ENCODE measurements around the gene TM9SF1. TPM values are rescaled to one million over a fixed set of nuclear protein-coding genes. Genes with fewer than 3 reads are reported as not detected.

The TM9SF1 gene
- total and polyA plus RNA-seq, 9 of the 15 experiments (the other 6 are each of a cell fraction or from before 2014, with no cell fraction given): 5.3 to 20.3 (median 11.8) TPM

- TF ChIP-seq MTF1 (CRISPR knock-in tag; IDR thresholded peaks at IDR 0.05; ENCODE audit: borderline replicate concordance) (no peak), SAFB2 (IDR thresholded peaks at IDR 0.05; ENCODE audit: borderline replicate concordance, low read depth, low read length, severe bottlenecking) (no peak), ZNF561 (CRISPR knock-in tag; conservative IDR thresholded peaks at IDR 0.05) (no peak), PHB2 (IDR thresholded peaks at IDR 0.05; ENCODE audit: low read depth) (no peak), HDAC3 (IDR thresholded peaks at IDR 0.05; ENCODE audit: borderline replicate concordance, partially characterized antibody) (no peak), MBD2 (IDR thresholded peaks at IDR 0.05; ENCODE audit: borderline replicate concordance, low read depth) (peak; percentile 86), HNRNPLL (IDR thresholded peaks at IDR 0.05; ENCODE audit: low read depth, low read length, poor library complexity, severe bottlenecking) (no peak), RFX1 (IDR thresholded peaks at IDR 0.05) (no peak), ATF7 (IDR thresholded peaks at IDR 0.05) (no peak), PCBP1 (IDR thresholded peaks at IDR 0.05; ENCODE audit: low read depth, low read length, poor library complexity, severe bottlenecking) (peak; percentile 43), ASH1L (IDR thresholded peaks at IDR 0.05; ENCODE audit: borderline replicate concordance, low read depth, partially characterized antibody) (peak; percentile 48), ZKSCAN1 (IDR thresholded peaks at IDR 0.05; ENCODE audit: low read depth, low read length) (peak; percentile 33; the same call in 1 of the 2 replicates), SP1 (CRISPR knock-in tag; IDR thresholded peaks at IDR 0.05) (peak; percentile 54; the same call in 1 of the 2 replicates), SMAD3 (CRISPR knock-in tag; conservative IDR thresholded peaks at IDR 0.05) (no peak), PREB (CRISPR knock-in tag; IDR thresholded peaks at IDR 0.05) (no peak), RFX7 (CRISPR knock-in tag; IDR thresholded peaks at IDR 0.05) (no peak), ZNF143 (CRISPR knock-in tag; IDR thresholded peaks at IDR 0.05) (peak; percentile 90), RBM39 (optimal IDR thresholded peaks at IDR 0.05; ENCODE audit: low read depth, low read length) (no peak), MEF2A (IDR thresholded peaks at IDR 0.05; ENCODE audit: control insufficient read depth, low read depth, low read length) (no peak), TBP (optimal IDR thresholded peaks at IDR 0.05; ENCODE audit: low read depth, low read length) (no peak), TBL1XR1 (IDR thresholded peaks at IDR 0.05; ENCODE audit: low read length in 2 of 2) (no peak), ZNF695 (CRISPR knock-in tag; IDR thresholded peaks at IDR 0.05) (no peak), ZFP36 (IDR thresholded peaks at IDR 0.05; ENCODE audit: low read depth, low read length, partially characterized antibody) (no peak), UBTF (IDR thresholded peaks at IDR 0.05; ENCODE audit: borderline replicate concordance in 1 of 2, low read depth in 2 of 2, low read length in 2 of 2) (no peak), CHCHD3 (CRISPR knock-in tag; IDR thresholded peaks at IDR 0.05) (no peak)
- TF ChIP-seq, protein P1, sequence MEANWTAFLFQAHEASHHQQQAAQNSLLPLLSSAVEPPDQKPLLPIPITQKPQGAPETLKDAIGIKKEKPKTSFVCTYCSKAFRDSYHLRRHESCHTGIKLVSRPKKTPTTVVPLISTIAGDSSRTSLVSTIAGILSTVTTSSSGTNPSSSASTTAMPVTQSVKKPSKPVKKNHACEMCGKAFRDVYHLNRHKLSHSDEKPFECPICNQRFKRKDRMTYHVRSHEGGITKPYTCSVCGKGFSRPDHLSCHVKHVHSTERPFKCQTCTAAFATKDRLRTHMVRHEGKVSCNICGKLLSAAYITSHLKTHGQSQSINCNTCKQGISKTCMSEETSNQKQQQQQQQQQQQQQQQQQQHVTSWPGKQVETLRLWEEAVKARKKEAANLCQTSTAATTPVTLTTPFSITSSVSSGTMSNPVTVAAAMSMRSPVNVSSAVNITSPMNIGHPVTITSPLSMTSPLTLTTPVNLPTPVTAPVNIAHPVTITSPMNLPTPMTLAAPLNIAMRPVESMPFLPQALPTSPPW (CRISPR knock-in tag; IDR thresholded peaks at IDR 0.05): peak; percentile 98
Observed at GRCh38 chr14:24232121-24232644, 36.9 kb upstream of the TM9SF1 start, which contains the start of gene NEDD8 (continued).
